WI38 (cell line): ENCODE results near the gene GGPS1.
"Not testable (repeated sequence)": the region's sequence is repeated elsewhere in the genome, so short reads cannot be mapped to it uniquely, and the experiment has no call there.

Source experiments
- H3K4me3 ChIP-seq: 2 replicates; pipeline ENCODE4 v1.5.1; 2011; ENCODE audit warnings: low read depth, mild to moderate bottlenecking, control low read depth, low read length
- CTCF ChIP-seq: IDR thresholded peaks from 2 replicates; pipeline ENCODE4 v1.5.1; 2012; ENCODE audit warnings: low read depth, mild to moderate bottlenecking, control low read depth, low read length

Gene GGPS1

GRCh38 chr1:235366286-235366685 is 37.9 kb downstream of the GGPS1 start:
- no peak for TF ChIP-seq CTCF
- no peak overlapping the region for H3K4me3 ChIP-seq

GRCh38 chr1:235367000-235367908 is 38.9 kb downstream of the GGPS1 start, which contains the start of gene TBCE:
Gene TBCE, plus strand, starts transcription at chr1:235367427. Its CDS starts 12,623 bp downstream, at chr1:235380050.
- H3K4me3 ChIP-seq: peak within 1 kb of the TSS; percentile 90
- TF ChIP-seq CTCF: no peak

GRCh38 chr1:235368428-235368827 is 40.1 kb downstream of the GGPS1 start:
- TF ChIP-seq CTCF: no peak
- H3K4me3 ChIP-seq: peak overlapping the region; percentile 90; the same call in 1 of the 2 replicates

GRCh38 chr1:235369802-235370201 is 41.4 kb downstream of the GGPS1 start:
- H3K4me3 ChIP-seq: no peak overlapping the region
- no peak for TF ChIP-seq CTCF

GRCh38 chr1:235375919-235376605 is 47.7 kb downstream of the GGPS1 start:
- no peak for TF ChIP-seq CTCF
- no peak overlapping the region for H3K4me3 ChIP-seq

GRCh38 chr1:235378134-235378735 is 49.9 kb downstream of the GGPS1 start:
- H3K4me3 ChIP-seq: not testable (repeated sequence)

GRCh38 chr1:235381955-235382739 is 53.8 kb downstream of the GGPS1 start:
- not testable (repeated sequence) for H3K4me3 ChIP-seq

GRCh38 chr1:235385633-235386032 is 57.3 kb downstream of the GGPS1 start:
- H3K4me3 ChIP-seq: not testable (repeated sequence)
